Fibroblast of villous mesenchyme (primary cell): ENCODE data around the gene HTT-AS. TPM values are rescaled to one million over a fixed set of nuclear protein-coding genes. Genes with fewer than 3 reads are reported as not detected.

ENCODE experiments used
- DNase-seq: peaks from one replicate; pipeline ENCODE4 v3.0.0-alpha.2; 2010; ENCODE audit warnings: low read depth
- H3K4me3 ChIP-seq: 2 replicates; pipeline ENCODE4 v1.5.1; 2011; ENCODE audit warnings: low read depth, mild to moderate bottlenecking, low read length
- total RNA-seq: library from RNA; depleted of rRNA; stranded (reverse); fragments of >200 nt; gene quantifications from 2 replicates; pipeline ENCODE4 v1.2.3, GENCODE V29; 2012
- TF ChIP-seq, protein P1 (sequence below): IDR thresholded peaks from 2 replicates; pipeline ENCODE4 v1.5.1; 2012; ENCODE audit warnings: low read depth, mild to moderate bottlenecking, low read length; ENCODE audit not compliant: insufficient read depth

Gene HTT-AS
- total RNA-seq, 1 donor, result not detected

DNA sequence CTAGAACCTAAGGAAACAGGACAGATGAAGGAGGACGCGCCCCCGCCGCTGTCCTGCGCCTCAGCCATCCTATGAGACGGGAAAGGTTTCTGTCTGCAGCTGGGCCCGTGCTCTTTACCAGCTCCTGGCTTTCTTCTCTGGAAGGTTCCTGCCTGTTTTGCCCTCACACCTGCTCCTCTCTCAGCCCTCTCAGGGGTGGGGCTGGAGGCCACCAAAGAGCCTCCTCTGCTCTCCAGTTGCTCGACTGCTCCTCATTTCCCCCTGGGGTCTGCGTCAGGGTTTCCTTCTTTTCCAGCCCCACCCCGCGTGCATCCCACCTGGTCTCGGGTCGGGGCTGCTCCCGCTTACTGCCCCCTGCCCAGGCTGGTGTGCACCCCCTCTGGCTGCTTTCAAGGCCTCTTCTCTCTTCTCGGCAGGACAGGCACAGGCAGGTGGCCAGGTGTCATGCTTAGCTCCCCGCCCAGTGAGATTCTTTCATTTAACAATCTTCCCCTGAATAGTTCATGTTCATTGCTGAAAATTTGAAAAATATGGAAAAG, 4.6 kb downstream of the HTT-AS start:
- TF ChIP-seq, protein P1, sequence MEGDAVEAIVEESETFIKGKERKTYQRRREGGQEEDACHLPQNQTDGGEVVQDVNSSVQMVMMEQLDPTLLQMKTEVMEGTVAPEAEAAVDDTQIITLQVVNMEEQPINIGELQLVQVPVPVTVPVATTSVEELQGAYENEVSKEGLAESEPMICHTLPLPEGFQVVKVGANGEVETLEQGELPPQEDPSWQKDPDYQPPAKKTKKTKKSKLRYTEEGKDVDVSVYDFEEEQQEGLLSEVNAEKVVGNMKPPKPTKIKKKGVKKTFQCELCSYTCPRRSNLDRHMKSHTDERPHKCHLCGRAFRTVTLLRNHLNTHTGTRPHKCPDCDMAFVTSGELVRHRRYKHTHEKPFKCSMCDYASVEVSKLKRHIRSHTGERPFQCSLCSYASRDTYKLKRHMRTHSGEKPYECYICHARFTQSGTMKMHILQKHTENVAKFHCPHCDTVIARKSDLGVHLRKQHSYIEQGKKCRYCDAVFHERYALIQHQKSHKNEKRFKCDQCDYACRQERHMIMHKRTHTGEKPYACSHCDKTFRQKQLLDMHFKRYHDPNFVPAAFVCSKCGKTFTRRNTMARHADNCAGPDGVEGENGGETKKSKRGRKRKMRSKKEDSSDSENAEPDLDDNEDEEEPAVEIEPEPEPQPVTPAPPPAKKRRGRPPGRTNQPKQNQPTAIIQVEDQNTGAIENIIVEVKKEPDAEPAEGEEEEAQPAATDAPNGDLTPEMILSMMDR, result no peak
- no peak overlapping the region for H3K4me3 ChIP-seq
- DNase-seq, result no peak

DNA sequence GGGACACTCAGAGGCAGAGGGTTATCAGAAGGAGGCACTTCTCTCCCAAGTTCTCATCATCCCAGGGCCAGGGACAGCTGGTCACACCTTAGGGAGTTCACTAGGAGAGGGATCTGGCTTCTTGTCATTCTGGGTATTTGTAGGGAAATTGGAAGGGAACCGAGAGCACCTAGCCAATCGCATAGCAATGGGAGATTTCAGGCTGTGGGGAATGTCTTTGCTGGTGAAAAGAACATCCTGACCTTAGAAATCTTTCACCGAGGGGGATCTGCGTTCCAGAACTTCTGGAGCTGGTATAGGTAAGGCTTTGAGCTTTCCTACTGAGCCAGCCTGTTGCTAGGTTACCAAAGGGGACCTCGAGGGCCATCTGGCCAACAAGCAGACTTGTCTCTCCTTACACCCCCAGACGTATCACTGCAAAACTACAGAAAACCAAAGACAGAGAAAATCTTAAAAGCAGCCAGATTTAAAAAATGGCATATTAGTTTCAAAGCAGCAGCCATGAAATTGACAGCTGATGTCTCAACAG, 6.8 kb downstream of the HTT-AS start:
- TF ChIP-seq, protein P1, result no peak
- H3K4me3 ChIP-seq, result no peak overlapping the region
- no peak for DNase-seq

DNA sequence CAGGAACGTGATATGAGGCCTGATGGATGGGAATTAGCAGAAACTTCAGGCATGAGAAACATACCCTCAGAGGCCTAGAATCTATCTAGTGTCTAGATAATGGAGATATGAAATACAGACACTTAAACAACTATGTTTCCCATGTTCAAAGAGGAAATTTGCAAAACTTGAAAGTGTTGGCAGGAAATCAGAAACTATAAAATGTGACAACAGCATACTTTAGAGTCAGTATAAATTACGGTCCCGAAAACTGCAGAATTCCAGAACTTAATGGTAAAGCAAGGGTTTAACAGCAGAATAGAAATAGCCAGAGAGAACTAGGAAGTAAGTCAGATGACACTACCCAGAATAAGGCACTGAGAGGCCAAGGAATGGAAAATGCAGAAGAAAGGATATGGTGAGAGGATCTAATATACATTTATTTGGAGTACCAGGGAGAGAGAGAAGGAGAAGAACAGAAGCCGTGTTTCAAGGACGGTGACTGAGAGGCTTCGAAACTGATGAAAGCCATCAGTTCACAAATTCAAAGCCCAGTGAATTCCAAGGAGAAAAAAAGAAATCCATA, 7.4 kb downstream of the HTT-AS start:
- TF ChIP-seq, protein P1, result no peak
- peak; percentile 37 for DNase-seq
- no peak overlapping the region for H3K4me3 ChIP-seq

DNA sequence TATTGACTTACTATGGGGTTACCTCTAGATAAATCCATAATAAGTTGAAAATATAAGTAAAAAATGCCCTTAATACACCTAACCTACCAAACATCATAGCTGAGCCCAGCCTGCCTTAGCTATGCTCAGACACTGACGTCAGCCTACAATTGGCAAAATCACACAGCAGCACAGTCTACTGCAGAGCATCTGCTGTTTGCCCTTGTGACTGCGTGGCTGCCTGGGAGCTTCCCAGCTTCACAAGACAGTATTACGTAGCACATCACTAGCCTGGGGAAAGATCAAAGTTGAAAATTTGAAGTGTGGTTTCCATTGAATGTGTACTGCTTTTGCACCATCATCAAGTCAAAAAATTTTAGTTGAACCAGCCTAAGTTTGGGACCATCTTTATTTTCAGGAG, 8.8 kb downstream of the HTT-AS start:
- peak; percentile 42 for DNase-seq
- H3K4me3 ChIP-seq, result no peak overlapping the region
- TF ChIP-seq, protein P1, result no peak

DNA sequence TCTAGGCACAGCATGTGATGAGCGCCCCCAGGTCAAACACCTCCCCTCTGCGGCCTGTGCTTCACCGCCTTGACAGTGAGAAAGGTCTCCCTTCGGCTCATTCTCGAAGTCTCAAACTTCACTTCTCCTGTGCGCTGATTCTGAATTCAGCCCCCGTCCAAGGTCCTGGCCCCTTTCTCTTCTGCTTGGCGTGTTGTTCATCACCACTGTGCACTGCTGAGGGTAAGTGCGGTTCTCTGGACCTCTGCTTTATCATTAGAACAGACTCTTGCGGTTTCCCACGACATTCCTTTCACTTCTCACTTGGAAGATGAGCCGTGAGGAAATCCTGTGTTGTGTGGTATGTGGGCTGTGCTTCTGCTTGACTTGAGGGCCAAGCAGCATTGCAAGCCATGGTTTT, 11.9 kb downstream of the HTT-AS start:
- TF ChIP-seq, protein P1, result no peak
- peak; percentile 91 for DNase-seq

DNA sequence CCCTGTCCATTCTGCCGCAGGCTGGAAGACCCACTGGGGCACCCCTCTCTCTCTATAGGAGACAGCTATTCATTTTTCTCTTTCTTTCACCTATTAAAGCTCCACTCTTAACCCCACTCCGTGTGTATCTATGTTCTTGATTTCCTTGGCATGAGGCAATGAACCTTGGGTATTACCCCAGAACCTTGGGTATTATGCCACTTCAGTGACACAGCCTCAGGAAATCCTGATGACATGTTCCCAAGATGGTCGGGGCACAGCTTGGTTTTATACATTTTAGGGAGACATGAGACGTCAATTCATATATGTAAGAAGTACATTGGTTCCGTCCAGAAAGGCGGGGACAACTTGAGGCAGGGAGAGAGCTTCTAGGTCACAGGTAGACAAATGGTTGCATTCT, 13.4 kb downstream of the HTT-AS start:
- no peak for DNase-seq
- TF ChIP-seq, protein P1, result no peak
- H3K4me3 ChIP-seq, result no peak overlapping the region

More for the DNA sequence above, 11.9 kb downstream of the HTT-AS start:
- H3K4me3 ChIP-seq, result no peak overlapping the region
